ENCODE measurements around the gene BTBD2. TPM values are rescaled to one million over a fixed set of nuclear protein-coding genes. Genes with fewer than 3 reads are reported as not detected.

Gene BTBD2
- total and polyA plus RNA-seq, 2 of the 8 experiments (the other 6 are each of a cell fraction or from before 2014, with no cell fraction given), result 91.7 to 92.3 TPM

DNA sequence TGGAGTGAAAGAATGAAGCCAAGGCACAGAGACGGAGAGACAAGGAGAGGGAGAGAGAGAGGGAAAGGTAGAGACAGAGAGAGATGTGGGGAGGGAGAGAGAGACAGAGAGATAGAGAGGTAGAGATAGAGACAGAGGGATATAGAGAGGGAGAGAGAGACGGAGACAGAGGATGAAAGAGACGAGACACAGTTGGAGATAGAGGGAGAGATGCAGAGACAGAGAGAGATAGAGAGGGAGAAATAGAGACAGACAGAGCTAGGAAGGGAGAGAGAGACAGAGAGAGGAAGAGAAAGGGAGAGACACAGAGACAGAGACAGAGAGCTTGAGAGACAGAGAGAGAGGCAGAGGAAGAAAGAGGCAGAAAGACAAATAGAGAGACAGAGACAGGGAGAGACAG, 79.1 kb downstream of the BTBD2 start (continued):
- no peak for TF ChIP-seq CTBP2 (IDR thresholded peaks at IDR 0.05; ENCODE audit: borderline replicate concordance, insufficient read depth, insufficient read length, low read length)
- no peak for TF ChIP-seq TEAD4 (IDR thresholded peaks at IDR 0.05; ENCODE audit: low read depth, low read length)
- TF ChIP-seq POLR2A (IDR thresholded peaks at IDR 0.05; ENCODE audit: control extremely low read depth in 1 of 2, low read depth in 2 of 2, low read length in 2 of 2), result no peak
- no peak for TF ChIP-seq SIN3A (conservative IDR thresholded peaks at IDR 0.05 in 1 of 2, IDR thresholded peaks at IDR 0.05 in 1 of 2; ENCODE audit: low read depth in 1 of 2, low read length in 2 of 2)
- no peak for TF ChIP-seq JUND (IDR thresholded peaks at IDR 0.05; ENCODE audit: low read length)
- TF ChIP-seq YY1 (IDR thresholded peaks at IDR 0.05; ENCODE audit: low read depth, low read length), result no peak
